A673 (cell line): ENCODE results near the gene PIK3C2A. TPM values are rescaled to one million over a fixed set of nuclear protein-coding genes. Genes with fewer than 3 reads are reported as not detected.
A peak's percentile ranks its signal among the peaks of the same experiment; 100 is the strongest.

ENCODE experiments used
- BruUV-seq: library from RNA; stranded (reverse); fragments of 400-500 nt; replicated peaks from 2 replicates; lab custom pipeline; 2021; lab: Mats Ljungman, UMichigan
- CTCF ChIA-PET: fragments of 300-600 bp; sonication (Branson Sonifier 250); formaldehyde crosslinking; loops from one replicate; lab custom pipeline; 2022; ENCODE audit warnings: antibody characterized with exemption; lab: Charles Lee
- POLR2A ChIA-PET: fragments of 300-600 bp; sonication (Branson Sonifier 250); formaldehyde crosslinking; loops from one replicate; lab custom pipeline; 2022; ENCODE audit warnings: antibody characterized with exemption; ENCODE audit not compliant: low non-redundant PET; lab: Charles Lee
- DNase-seq: peaks from one replicate; pipeline ENCODE4 v3.0.0-alpha.2; 2015; ENCODE audit warnings: low spot score
- H3K27ac ChIP-seq: fragments of 200-600 bp; sonication (generic); 2 replicates; pipeline ENCODE4 v1.5.1; 2016; ENCODE audit warnings: mixed run types, low read depth, mild to moderate bottlenecking, mixed read lengths, antibody characterized with exemption, low read length; ENCODE audit not compliant: poor library complexity, severe bottlenecking
- H3K27me3 ChIP-seq: fragments of 200-600 bp; sonication (generic); replicated peaks from 2 replicates; pipeline ENCODE4 v1.6.1; 2017; ENCODE audit warnings: mixed run types, low read depth, mild to moderate bottlenecking, mixed read lengths, antibody characterized with exemption, low read length; ENCODE audit not compliant: insufficient read depth, poor library complexity
- H3K36me3 ChIP-seq: fragments of 200-600 bp; sonication (generic); 2 replicates; pipeline ENCODE4 v1.6.1; 2016; ENCODE audit warnings: mixed run types, mild to moderate bottlenecking, mixed read lengths, antibody characterized with exemption, low read length; ENCODE audit not compliant: insufficient read depth, poor library complexity, severe bottlenecking
- H3K4me1 ChIP-seq: fragments of 200-600 bp; sonication (generic); 2 replicates; pipeline ENCODE4 v1.6.1; 2017; ENCODE audit warnings: mixed run types, mild to moderate bottlenecking, mixed read lengths, antibody characterized with exemption, low read length; ENCODE audit not compliant: insufficient read depth, poor library complexity, severe bottlenecking
- H3K4me3 ChIP-seq: fragments of 200-600 bp; sonication (generic); 2 replicates; pipeline ENCODE4 v1.5.1; 2016; ENCODE audit warnings: low read depth, mixed run types, mild to moderate bottlenecking, mixed read lengths, low read length; ENCODE audit not compliant: poor library complexity, severe bottlenecking
- H3K9me3 ChIP-seq: fragments of 200-600 bp; sonication (generic); 2 replicates; pipeline ENCODE4 v1.6.1; 2016; ENCODE audit warnings: mixed run types, low read depth, mild to moderate bottlenecking, mixed read lengths, antibody characterized with exemption, low read length; ENCODE audit not compliant: poor library complexity, severe bottlenecking
- EZH2 ChIP-seq: fragments of 200-600 bp; sonication (generic); IDR thresholded peaks from 2 replicates; pipeline ENCODE4 v1.6.1; 2017; ENCODE audit warnings: borderline replicate concordance, low read depth, mild to moderate bottlenecking, mixed read lengths, antibody characterized with exemption, low read length; ENCODE audit not compliant: poor library complexity, severe bottlenecking
- intact Hi-C: fragments of 100-400 bp; cut with micrococcal nuclease; formaldehyde crosslinking; loops from one replicate; pipeline ENCODE4 v1.10.0; 2022; ENCODE audit not compliant: unreplicated experiment
- total RNA-seq: library from RNA; stranded (reverse); gene quantifications from 2 replicates; pipeline ENCODE4 v1.2.3, GENCODE V29; 2021
- TF ChIP-seq, protein P1 (sequence below): fragments of 300-800, 200-600 bp; sonication (generic); conservative IDR thresholded peaks from 2 replicates; pipeline ENCODE4 v1.5.1; 2017; ENCODE audit warnings: low read depth, mild to moderate bottlenecking, antibody characterized with exemption, low read length, moderate library complexity, mixed read lengths

The PIK3C2A gene
- total RNA-seq, 1 experiment from 2014 or later = 44.2 TPM

DNA sequence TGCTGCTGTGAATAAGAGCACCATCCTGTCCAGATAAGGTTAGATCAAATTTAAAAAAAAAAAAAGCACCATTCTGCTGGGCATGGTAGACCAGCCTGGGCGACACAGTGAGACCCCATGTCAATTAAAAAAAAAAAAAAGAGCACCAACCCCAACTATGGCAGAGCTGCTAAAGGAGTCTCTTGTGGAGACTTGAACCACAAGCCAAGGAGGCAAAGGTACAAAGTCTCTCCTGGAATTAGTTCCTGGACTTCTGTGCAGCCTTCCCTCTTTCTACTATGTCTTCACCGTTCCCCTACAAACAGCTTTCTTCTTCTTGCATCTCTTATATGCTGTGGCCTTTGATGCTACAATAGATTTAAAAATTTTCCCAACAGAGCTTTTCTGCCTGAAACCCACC, 1.3 kb downstream of the PIK3C2A start:
- BruUV-seq = TSS peak; percentile 67
- no peak for DNase-seq
- H3K27me3 ChIP-seq = no peaks in the 10 kb centered on the region
- H3K27ac ChIP-seq = no peak overlapping the region
- peaks cover 6% of the 10 kb centered on the region for H3K4me1 ChIP-seq
- H3K4me3 ChIP-seq = peak overlapping the region; percentile 95
- CTCF ChIA-PET = no interaction called here
- TF ChIP-seq EZH2 = no peak
- TF ChIP-seq, protein P1, sequence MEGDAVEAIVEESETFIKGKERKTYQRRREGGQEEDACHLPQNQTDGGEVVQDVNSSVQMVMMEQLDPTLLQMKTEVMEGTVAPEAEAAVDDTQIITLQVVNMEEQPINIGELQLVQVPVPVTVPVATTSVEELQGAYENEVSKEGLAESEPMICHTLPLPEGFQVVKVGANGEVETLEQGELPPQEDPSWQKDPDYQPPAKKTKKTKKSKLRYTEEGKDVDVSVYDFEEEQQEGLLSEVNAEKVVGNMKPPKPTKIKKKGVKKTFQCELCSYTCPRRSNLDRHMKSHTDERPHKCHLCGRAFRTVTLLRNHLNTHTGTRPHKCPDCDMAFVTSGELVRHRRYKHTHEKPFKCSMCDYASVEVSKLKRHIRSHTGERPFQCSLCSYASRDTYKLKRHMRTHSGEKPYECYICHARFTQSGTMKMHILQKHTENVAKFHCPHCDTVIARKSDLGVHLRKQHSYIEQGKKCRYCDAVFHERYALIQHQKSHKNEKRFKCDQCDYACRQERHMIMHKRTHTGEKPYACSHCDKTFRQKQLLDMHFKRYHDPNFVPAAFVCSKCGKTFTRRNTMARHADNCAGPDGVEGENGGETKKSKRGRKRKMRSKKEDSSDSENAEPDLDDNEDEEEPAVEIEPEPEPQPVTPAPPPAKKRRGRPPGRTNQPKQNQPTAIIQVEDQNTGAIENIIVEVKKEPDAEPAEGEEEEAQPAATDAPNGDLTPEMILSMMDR = no peak
- POLR2A ChIA-PET = no interaction called here
- H3K9me3 ChIP-seq = no peaks in the 10 kb centered on the region
- H3K36me3 ChIP-seq = peaks cover 3% of the 10 kb centered on the region
- intact Hi-C loops = loop anchor here (5.0 kb wide), 1 partner anchor 129 kb away; the partner anchor contains the start of gene RPS13

DNA sequence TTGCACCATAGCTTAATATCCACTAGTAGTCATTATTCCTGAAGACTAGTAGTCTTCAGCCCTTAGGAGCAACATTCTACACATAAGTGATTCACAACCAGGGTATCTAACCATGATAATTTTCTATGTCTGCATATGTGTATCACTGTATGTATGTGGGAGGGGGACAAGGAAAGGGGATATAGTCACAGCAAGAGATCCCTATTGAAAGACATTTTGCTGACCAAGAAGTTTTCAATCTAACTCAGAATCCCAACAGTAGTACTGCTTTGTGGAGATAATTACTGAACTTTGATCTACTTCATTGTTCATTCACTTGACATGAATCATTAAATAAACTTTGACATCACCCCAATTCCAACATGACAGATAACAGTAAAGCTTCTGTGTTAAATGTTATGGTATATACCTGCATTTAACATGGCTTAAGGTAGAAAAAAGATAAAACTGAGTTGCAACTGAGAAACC, 10.3 kb downstream of the PIK3C2A start:
- H3K36me3 ChIP-seq = no peaks in the 10 kb centered on the region
- intact Hi-C loops = no loop called here
- TF ChIP-seq, protein P1 = no peak
- TF ChIP-seq EZH2 = no peak
- H3K4me1 ChIP-seq = no peaks in the 10 kb centered on the region
- no peaks in the 10 kb centered on the region for H3K27me3 ChIP-seq
- ChIA-PET CTCF (no interaction called here), POLR2A (no interaction called here)
- H3K27ac ChIP-seq = no peak overlapping the region
- H3K4me3 ChIP-seq = no peak overlapping the region
- no TSS peak for BruUV-seq
- no peak for DNase-seq
- H3K9me3 ChIP-seq = no peaks in the 10 kb centered on the region

DNA sequence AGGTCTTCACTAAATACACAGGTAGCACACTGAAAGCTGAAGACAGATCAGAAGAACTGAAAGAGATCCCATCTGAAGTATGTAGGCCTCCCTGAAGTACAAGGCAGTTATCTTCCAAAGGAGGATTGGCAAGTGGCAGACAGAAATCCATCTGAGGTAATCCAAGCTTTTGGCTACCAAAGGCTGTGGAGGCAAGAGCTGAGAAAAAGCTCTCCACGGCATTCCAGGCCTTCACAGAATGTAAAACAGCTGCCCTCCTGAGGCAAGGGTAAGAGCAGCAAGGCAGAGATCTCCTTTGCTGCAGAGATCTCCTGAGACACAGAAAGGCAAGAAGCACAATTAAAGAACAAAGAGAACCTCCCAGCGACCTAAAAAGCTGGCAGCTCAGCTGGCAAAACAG, 19.1 kb downstream of the PIK3C2A start:
- TF ChIP-seq, protein P1 = no peak
- TF ChIP-seq EZH2 = no peak
- intact Hi-C loops = no loop called here
- no peak overlapping the region for H3K27ac ChIP-seq
- no peaks in the 10 kb centered on the region for H3K36me3 ChIP-seq
- H3K4me3 ChIP-seq = no peak overlapping the region
- POLR2A ChIA-PET = no interaction called here
- no peaks in the 10 kb centered on the region for H3K9me3 ChIP-seq
- H3K4me1 ChIP-seq = no peaks in the 10 kb centered on the region
- BruUV-seq = no TSS peak
- no peaks in the 10 kb centered on the region for H3K27me3 ChIP-seq
- CTCF ChIA-PET = no interaction called here
- no peak for DNase-seq
